Smooth muscle cell (in vitro differentiated cells): ENCODE data around the gene MARCHF2. TPM values are rescaled to one million over a fixed set of nuclear protein-coding genes. Genes with fewer than 3 reads are reported as not detected.
A peak's percentile ranks its signal among the peaks of the same experiment; 100 is the strongest.

Experiments used
- DNase-seq: peaks from one replicate; lab custom pipeline; 2025; ENCODE audit not compliant: unreplicated experiment; lab: John Stamatoyannopoulos, UW
- H2AFZ ChIP-seq: fragments of 200-600 bp; sonication (generic); 2 replicates; pipeline ENCODE4 v1.6.0; 2016; ENCODE audit warnings: antibody characterized with exemption, low read depth, mild to moderate bottlenecking
- H3F3A ChIP-seq: fragments of 200-600 bp; sonication (generic); 2 replicates; pipeline ENCODE4 v1.6.0; 2017; ENCODE audit warnings: antibody characterized with exemption, low read depth
- H3K27ac ChIP-seq: fragments of 200-600 bp; sonication (generic); 2 replicates; pipeline ENCODE4 v1.5.1; 2016; ENCODE audit warnings: low read depth, mild to moderate bottlenecking
- H3K27me3 ChIP-seq: fragments of 200-600 bp; sonication (generic); 2 replicates; pipeline ENCODE4 v1.6.1; 2016; ENCODE audit warnings: low read depth, mild to moderate bottlenecking
- H3K36me3 ChIP-seq: fragments of 200-600 bp; sonication (generic); 2 replicates; pipeline ENCODE4 v1.5.1; 2016; ENCODE audit warnings: low read depth
- H3K4me1 ChIP-seq: fragments of 200-600 bp; sonication (generic); 2 replicates; pipeline ENCODE4 v1.5.1; 2016; ENCODE audit warnings: low read depth
- H3K4me2 ChIP-seq: fragments of 200-600 bp; sonication (generic); 2 replicates; pipeline ENCODE4 v1.6.0; 2016; ENCODE audit warnings: mild to moderate bottlenecking
- H3K4me3 ChIP-seq: fragments of 200-600 bp; sonication (generic); 2 replicates; pipeline ENCODE4 v1.5.1; 2016; ENCODE audit warnings: mild to moderate bottlenecking
- H3K79me2 ChIP-seq: fragments of 200-600 bp; sonication (generic); 2 replicates; pipeline ENCODE4 v1.6.0; 2016; ENCODE audit warnings: low read depth, mild to moderate bottlenecking
- H3K9ac ChIP-seq: fragments of 200-600 bp; sonication (generic); 2 replicates; pipeline ENCODE4 v1.6.0; 2016; ENCODE audit warnings: low read depth
- H3K9me3 ChIP-seq: fragments of 200-600 bp; sonication (generic); replicated peaks from 2 replicates; pipeline ENCODE4 v1.5.1; 2016; ENCODE audit warnings: low read depth
- H4K20me1 ChIP-seq: fragments of 200-600 bp; sonication (generic); 2 replicates; pipeline ENCODE4 v1.6.0; 2016; ENCODE audit warnings: low read depth
- CTCF ChIP-seq: fragments of 200-600 bp; sonication (generic); IDR thresholded peaks from 2 replicates; pipeline ENCODE4 v1.5.1; 2017; ENCODE audit warnings: borderline replicate concordance, mild to moderate bottlenecking, antibody characterized with exemption; ENCODE audit not compliant: insufficient read depth, poor library complexity, severe bottlenecking
- WGBS: methylation state at CpG from one replicate; pipeline ENCODE4 v1.1.7; 2016; ENCODE audit warnings: low lambda C conversion rate; 5-methylcytosine and 5-hydroxymethylcytosine counted together
- polyA plus RNA-seq: library from polyadenylated mRNA; unstranded; fragments of >200 nt; fragmentation: Nextera tagmentation; extraction: Ambion mirVana; gene quantifications from 2 replicates; pipeline ENCODE4 v1.2.1, GENCODE V29; 2016
- total RNA-seq: library from RNA; depleted of rRNA; stranded (reverse); fragments of >200 nt; gene quantifications from 2 replicates; pipeline ENCODE4 v1.2.3, GENCODE V29; 2014

Gene MARCHF2
- total and polyA plus RNA-seq, 2 experiments from 2014 or later: 22.2 to 24.4 TPM

GRCh38 chr19:8445488-8446001, 32.4 kb downstream of the MARCHF2 start:
- H3F3A ChIP-seq: no peaks in the 10 kb centered on the region
- peak overlapping the region; percentile 99 for H3K9ac ChIP-seq
- TF ChIP-seq CTCF: no peak
- H3K27me3 ChIP-seq: no peaks in the 10 kb centered on the region
- WGBS: 1% methylated on average over 22 of the region's 45 CpGs
- H3K27ac ChIP-seq: peak overlapping the region; percentile 94
- H3K4me1 ChIP-seq: peaks cover 43% of the 10 kb centered on the region
- H3K4me2 ChIP-seq: peak overlapping the region; percentile 99
- H4K20me1 ChIP-seq: peaks cover 53% of the 10 kb centered on the region
- peaks cover 5% of the 10 kb centered on the region for H3K36me3 ChIP-seq
- H3K4me3 ChIP-seq: peak overlapping the region; percentile 95
- DNase-seq: peak; percentile 20
- H3K79me2 ChIP-seq: peaks cover 55% of the 10 kb centered on the region
- no peaks in the 10 kb centered on the region for H3K9me3 ChIP-seq
- no peak overlapping the region for H2AFZ ChIP-seq

DNA sequence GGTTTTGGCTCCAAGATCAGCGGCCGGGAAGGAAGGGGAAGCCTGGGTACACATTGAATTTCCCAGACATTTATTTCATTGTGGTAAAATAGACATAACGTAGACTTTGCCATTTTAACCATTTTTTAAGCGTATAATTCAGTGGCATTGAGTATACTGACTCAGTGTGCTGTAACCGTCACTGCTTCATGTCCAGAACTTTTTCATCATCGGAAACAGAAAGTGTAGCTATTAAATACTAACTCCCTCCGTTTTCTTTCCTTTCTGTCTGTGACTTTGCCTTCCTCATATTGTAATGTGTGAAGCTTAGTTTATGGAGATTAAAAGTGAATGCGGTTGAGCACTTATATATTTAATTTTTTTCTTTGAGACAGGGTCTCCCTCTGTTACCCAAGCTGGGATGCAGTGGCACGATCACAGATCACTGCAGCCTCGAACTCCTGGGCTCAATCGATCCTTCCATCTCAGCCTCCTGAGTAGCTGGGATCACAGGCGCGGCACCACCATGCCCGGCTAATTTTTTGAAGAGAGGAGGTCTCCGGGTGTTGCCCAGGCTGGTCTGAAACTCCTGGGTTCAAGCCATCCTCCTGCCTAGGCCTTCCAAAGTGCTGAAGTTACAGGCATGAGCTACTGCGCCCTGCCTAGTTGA, 33.1 kb downstream of the MARCHF2 start:
- H3K36me3 ChIP-seq: peaks cover 5% of the 10 kb centered on the region
- peak overlapping the region; percentile 94 for H3K27ac ChIP-seq
- 40% methylated on average over 16 of the region's 16 CpGs for WGBS
- H3K9ac ChIP-seq: peak overlapping the region; percentile 99
- H3K9me3 ChIP-seq: no peaks in the 10 kb centered on the region
- H2AFZ ChIP-seq: no peak overlapping the region
- TF ChIP-seq CTCF: no peak
- H3K4me2 ChIP-seq: peak overlapping the region; percentile 99
- no peaks in the 10 kb centered on the region for H3K27me3 ChIP-seq
- H3F3A ChIP-seq: peaks cover 2% of the 10 kb centered on the region
- H3K79me2 ChIP-seq: peaks cover 61% of the 10 kb centered on the region
- no peak for DNase-seq
- peak overlapping the region; percentile 95 for H3K4me3 ChIP-seq
- H3K4me1 ChIP-seq: peaks cover 46% of the 10 kb centered on the region
- peaks cover 59% of the 10 kb centered on the region for H4K20me1 ChIP-seq

- H2AFZ ChIP-seq: no peak overlapping the region
- 73% methylated on average over 8 of the region's 8 CpGs for WGBS
- no peak for DNase-seq
- H3K4me1 ChIP-seq: peaks cover 60% of the 10 kb centered on the region
- H3K79me2 ChIP-seq: peaks cover 97% of the 10 kb centered on the region
- no peaks in the 10 kb centered on the region for H3K27me3 ChIP-seq
- no peak overlapping the region for H3K4me3 ChIP-seq
- H3K9ac ChIP-seq: no peak overlapping the region
- no peaks in the 10 kb centered on the region for H3K9me3 ChIP-seq
- H4K20me1 ChIP-seq: peaks cover 96% of the 10 kb centered on the region
- peak overlapping the region; percentile 38 for H3K27ac ChIP-seq
- H3F3A ChIP-seq: peaks cover 19% of the 10 kb centered on the region
- H3K36me3 ChIP-seq: peaks cover 8% of the 10 kb centered on the region
- TF ChIP-seq CTCF: no peak
- no peak overlapping the region for H3K4me2 ChIP-seq
Measured at GRCh38 chr19:8449830-8450229, 36.7 kb downstream of the MARCHF2 start.

DNA sequence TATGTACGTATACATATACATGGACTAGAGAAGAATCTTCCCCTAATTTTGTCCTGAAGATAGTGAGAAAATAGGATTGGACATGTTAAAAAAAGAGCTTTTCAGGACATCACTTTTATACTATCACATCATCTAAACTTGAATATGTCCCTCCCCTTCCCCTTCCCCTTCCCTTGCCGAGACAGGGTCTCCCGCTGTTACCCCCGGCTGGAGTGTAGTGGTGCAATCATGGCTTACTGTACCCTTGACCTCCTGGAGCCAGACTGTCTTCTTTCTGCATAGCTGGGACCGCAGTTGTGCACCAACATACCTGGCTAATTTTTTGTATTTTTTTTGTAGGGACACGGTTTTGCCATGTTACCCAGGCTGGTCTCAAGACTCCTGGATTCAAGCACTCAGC, 38.3 kb downstream of the MARCHF2 start:
- Histone ChIP-seq H3K27me3 (no peaks in the 10 kb centered on the region), H3K4me1 (peaks cover 54% of the 10 kb centered on the region), H4K20me1 (peaks cover 99% of the 10 kb centered on the region), H3K36me3 (peaks cover 11% of the 10 kb centered on the region), H2AFZ (no peak overlapping the region), H3F3A (peaks cover 19% of the 10 kb centered on the region), H3K4me3 (no peak overlapping the region), H3K4me2 (peak overlapping the region; percentile 37), H3K9me3 (no peaks in the 10 kb centered on the region), H3K79me2 (peaks cover 98% of the 10 kb centered on the region), H3K9ac (no peak overlapping the region), H3K27ac (peak overlapping the region; percentile 22)
- 78% methylated on average over 6 of the region's 6 CpGs for WGBS
- no peak for TF ChIP-seq CTCF
- no peak for DNase-seq
